Hematopoietic multipotent progenitor cell treated with erythropoietin and hydrocortisone succinate and interleukin-3 and kit ligand, for 17 days (in vitro differentiated cells): Measurements from ENCODE around the gene MRPL43.
A peak's percentile ranks its signal among the peaks of the same experiment; 100 is the strongest.
"Not testable (repeated sequence)": the region's sequence is repeated elsewhere in the genome, so short reads cannot be mapped to it uniquely, and the experiment has no call there.

Experiments
- DNase-seq: peaks from one replicate; pipeline ENCODE4 v3.0.0-alpha.2; 2015; ENCODE audit warnings: low spot score

Gene MRPL43

GRCh38 chr10:100982916-100983830 is 4.1 kb downstream of the MRPL43 start:
- DNase-seq: no peak

- no peak for DNase-seq
Observed at GRCh38 chr10:100981178-100981772, 6.0 kb downstream of the MRPL43 start.

- DNase-seq: no peak
Observed at GRCh38 chr10:100980711-100981110, 6.6 kb downstream of the MRPL43 start.

GRCh38 chr10:100980311-100980710 is 7.0 kb downstream of the MRPL43 start:
- DNase-seq: no peak

- DNase-seq: no peak
Observed at GRCh38 chr10:100979791-100980272, 7.5 kb downstream of the MRPL43 start.

GRCh38 chr10:100978901-100979195 is 8.4 kb downstream of the MRPL43 start:
- DNase-seq: no peak

GRCh38 chr10:100978121-100978900 is 9.0 kb downstream of the MRPL43 start:
- no peak for DNase-seq

GRCh38 chr10:100977436-100977835 is 9.9 kb downstream of the MRPL43 start:
- DNase-seq: no peak

GRCh38 chr10:100976906-100977305 is 10.4 kb downstream of the MRPL43 start:
- DNase-seq: no peak

GRCh38 chr10:100975397-100975796 is 11.9 kb downstream of the MRPL43 start:
- not testable (repeated sequence) for DNase-seq

- DNase-seq: no peak
Observed at GRCh38 chr10:100972904-100973535, 14.3 kb downstream of the MRPL43 start.

- no peak for DNase-seq
Observed at GRCh38 chr10:100972115-100972903, 15.0 kb downstream of the MRPL43 start.

- DNase-seq: no peak
Observed at GRCh38 chr10:100970914-100971811, 16.1 kb downstream of the MRPL43 start.

GRCh38 chr10:100970076-100970913 is 17.0 kb downstream of the MRPL43 start:
- no peak for DNase-seq

- DNase-seq: peak; percentile 17
Observed at GRCh38 chr10:100969187-100970075, 17.9 kb downstream of the MRPL43 start, which contains the start of gene SEMA4G. Gene SEMA4G (plus strand): TSS chr10:100969504. CDS start chr10:100972913, 3,409 bp downstream.

GRCh38 chr10:100968863-100969186 is 18.5 kb downstream of the MRPL43 start:
- DNase-seq: no peak

GRCh38 chr10:100968062-100968736 is 19.1 kb downstream of the MRPL43 start:
- no peak for DNase-seq

GRCh38 chr10:100967332-100967731 is 20.0 kb downstream of the MRPL43 start:
- no peak for DNase-seq
